ENCODE results near the gene RREB1. TPM values are rescaled to one million over a fixed set of nuclear protein-coding genes. Genes with fewer than 3 reads are reported as not detected.

RREB1 gene
- total RNA-seq, 2 experiments from 2014 or later, result 10.8 to 12.2 TPM

DNA sequence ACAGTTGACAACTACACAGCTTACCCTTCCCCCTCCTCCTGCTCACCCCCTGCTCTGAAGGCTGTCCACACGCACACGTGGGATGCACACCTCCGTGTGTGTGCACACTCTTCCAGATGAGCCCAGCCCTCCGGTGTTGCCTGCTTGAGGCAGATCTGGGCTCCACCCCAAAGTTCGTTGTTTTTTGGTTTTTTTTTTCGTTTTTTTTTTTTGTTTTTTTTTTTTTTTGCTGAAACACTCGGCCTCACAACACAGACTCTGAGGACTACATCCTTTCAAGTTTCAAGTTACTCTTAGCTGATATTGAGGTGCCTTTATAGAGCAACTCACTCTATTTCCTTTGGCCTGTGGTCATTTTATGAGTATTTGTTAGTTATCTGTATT lies 88.2 kb downstream of the RREB1 start:
- H3K4me3 Mint-ChIP-seq, result no peak overlapping the region
- DNase-seq, result peak; percentile 14
- intact Hi-C loops (cut with micrococcal nuclease), result no loop called here

DNA sequence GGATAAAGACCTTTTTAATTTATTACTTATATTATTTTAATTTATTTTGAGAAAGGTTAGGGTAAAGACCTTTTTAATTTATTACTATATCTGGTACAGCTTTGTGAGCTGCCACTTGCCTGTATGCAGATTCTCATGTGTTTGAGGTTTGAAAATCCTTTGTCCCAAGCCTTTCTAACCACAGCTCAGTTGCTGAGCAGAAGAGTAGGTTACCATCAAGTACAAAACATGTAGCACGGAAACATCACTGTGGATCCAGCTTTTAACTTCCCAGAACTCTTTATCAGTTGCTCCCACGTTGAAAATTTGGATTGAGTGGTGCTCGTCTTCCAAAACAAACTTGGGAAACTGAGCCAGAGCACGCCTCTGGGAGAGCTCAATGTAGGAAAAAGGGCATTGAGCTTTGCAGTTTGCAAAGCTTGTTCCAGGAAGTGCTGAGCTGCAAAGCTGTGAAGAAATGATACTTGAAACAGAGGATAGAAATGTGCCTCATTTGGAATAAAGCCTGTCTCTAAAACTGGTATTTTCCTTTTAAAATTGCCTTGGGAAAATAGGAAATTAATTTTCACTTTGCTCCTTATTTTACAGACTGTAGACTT lies 89.0 kb downstream of the RREB1 start:
- Mint-ChIP-seq H3K27ac (no peak overlapping the region), H3K4me1 (ENCODE audit: low read depth) (peaks cover 40% of the 10 kb centered on the region), H3K27me3 (ENCODE audit: low read depth) (no peaks in the 10 kb centered on the region), H3K9me3 (no peaks in the 10 kb centered on the region), H3K4me3 (no peak overlapping the region), H3K36me3 (ENCODE audit: low read depth) (peaks cover 17% of the 10 kb centered on the region)
- intact Hi-C loops (cut with micrococcal nuclease), result no loop called here
- CTCF ChIA-PET, result interaction anchor here (0.6 to 1.1 kb wide), 3 partner anchors 16 to 542 kb away, joined by 3 read pairs; no protein-coding TSS in a partner anchor
- DNase-seq, result no peak

More for the DNA sequence above, 88.2 kb downstream of the RREB1 start:
- H3K27ac Mint-ChIP-seq, result no peak overlapping the region
- peaks cover 23% of the 10 kb centered on the region for H3K36me3 Mint-ChIP-seq (ENCODE audit: low read depth)
- peaks cover 36% of the 10 kb centered on the region for H3K4me1 Mint-ChIP-seq (ENCODE audit: low read depth)
- CTCF ChIA-PET, result interaction anchor here (0.6 to 1.1 kb wide), 3 partner anchors 15 to 542 kb away, joined by 3 read pairs; no protein-coding TSS in a partner anchor
- H3K9me3 Mint-ChIP-seq, result no peaks in the 10 kb centered on the region
- no peaks in the 10 kb centered on the region for H3K27me3 Mint-ChIP-seq (ENCODE audit: low read depth)

DNA sequence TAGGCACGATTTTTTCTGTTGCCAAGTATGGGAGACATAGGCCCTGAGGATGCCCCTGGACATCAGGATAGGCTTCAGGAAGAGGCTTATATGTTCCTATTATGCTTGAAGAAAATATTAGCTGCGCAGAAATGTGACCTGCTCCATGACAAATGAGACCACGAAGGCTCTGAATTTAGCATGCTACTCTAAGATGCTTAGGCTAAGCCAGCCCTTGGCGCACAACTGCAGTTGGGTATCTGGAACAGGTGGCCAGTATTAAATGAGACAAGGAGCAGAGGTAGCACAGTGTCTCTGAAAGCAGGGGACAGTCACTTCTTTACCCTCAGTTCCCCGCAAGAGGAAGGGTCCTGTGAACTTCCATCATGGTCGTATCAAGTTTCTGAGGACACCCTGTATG lies 90.0 kb downstream of the RREB1 start:
- H3K27ac Mint-ChIP-seq, result no peak overlapping the region
- no peak for DNase-seq
- intact Hi-C loops (cut with micrococcal nuclease), result no loop called here
- H3K9me3 Mint-ChIP-seq, result no peaks in the 10 kb centered on the region
- no peak overlapping the region for H3K4me3 Mint-ChIP-seq
- no peaks in the 10 kb centered on the region for H3K27me3 Mint-ChIP-seq (ENCODE audit: low read depth)
- peaks cover 21% of the 10 kb centered on the region for H3K36me3 Mint-ChIP-seq (ENCODE audit: low read depth)
- H3K4me1 Mint-ChIP-seq (ENCODE audit: low read depth), result peaks cover 44% of the 10 kb centered on the region
- CTCF ChIA-PET, result no interaction called here

DNA sequence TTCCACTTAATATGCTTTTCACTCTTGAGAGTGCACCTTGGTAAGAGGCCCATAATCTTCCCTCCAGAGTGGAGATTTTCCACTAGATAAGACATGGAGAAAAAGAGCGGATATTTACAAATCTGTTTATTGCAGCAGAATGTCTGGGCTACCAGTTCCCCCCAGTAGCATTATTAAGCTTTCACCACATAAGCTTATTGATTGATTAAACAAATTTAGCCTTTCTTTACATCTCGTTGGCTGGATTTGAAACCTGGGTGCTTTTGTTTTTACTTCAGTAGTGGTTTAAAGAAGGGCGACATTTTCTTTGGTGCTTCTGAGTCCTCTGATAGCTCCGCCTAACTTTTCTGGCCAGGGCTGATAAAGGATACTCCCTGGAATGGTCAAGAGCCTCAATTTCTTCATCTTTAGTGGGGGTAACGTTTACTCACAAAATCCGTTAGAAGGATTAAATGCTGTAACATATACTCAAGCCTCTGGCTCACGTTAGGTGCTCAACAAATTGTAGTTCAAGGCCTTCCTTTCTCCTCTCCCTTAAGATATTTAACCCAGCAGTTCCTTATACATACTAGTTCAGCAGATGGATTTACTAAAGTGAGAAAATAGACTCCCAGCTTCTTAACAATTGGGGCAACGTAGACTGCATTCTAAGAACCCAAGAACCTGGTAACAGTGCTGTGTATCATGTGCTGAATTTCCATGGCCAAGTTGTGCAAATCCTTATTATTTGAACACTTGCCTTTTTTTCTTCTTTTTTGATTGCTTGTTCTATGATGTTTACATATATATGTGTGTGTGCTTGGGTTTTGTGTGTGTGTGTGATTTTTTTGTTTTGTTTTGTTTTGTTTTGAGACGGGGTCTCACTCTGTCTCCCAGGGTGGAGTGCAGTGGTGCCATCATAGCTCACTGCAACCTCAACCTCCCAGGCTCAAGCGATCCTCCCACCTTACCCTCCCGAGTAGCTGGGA lies 91.4 kb downstream of the RREB1 start:
- H3K4me3 Mint-ChIP-seq, result no peak overlapping the region
- no peaks in the 10 kb centered on the region for H3K27me3 Mint-ChIP-seq (ENCODE audit: low read depth)
- H3K4me1 Mint-ChIP-seq (ENCODE audit: low read depth), result peaks cover 42% of the 10 kb centered on the region
- CTCF ChIA-PET, result interaction anchor here (1.7 kb wide), 1 partner anchor 40 kb away, joined by 5 read pairs; no protein-coding TSS in a partner anchor
- H3K9me3 Mint-ChIP-seq, result no peaks in the 10 kb centered on the region
- H3K36me3 Mint-ChIP-seq (ENCODE audit: low read depth), result peaks cover 20% of the 10 kb centered on the region
- intact Hi-C loops (cut with micrococcal nuclease), result no loop called here
- no peak overlapping the region for H3K27ac Mint-ChIP-seq
- DNase-seq, result no peak

DNA sequence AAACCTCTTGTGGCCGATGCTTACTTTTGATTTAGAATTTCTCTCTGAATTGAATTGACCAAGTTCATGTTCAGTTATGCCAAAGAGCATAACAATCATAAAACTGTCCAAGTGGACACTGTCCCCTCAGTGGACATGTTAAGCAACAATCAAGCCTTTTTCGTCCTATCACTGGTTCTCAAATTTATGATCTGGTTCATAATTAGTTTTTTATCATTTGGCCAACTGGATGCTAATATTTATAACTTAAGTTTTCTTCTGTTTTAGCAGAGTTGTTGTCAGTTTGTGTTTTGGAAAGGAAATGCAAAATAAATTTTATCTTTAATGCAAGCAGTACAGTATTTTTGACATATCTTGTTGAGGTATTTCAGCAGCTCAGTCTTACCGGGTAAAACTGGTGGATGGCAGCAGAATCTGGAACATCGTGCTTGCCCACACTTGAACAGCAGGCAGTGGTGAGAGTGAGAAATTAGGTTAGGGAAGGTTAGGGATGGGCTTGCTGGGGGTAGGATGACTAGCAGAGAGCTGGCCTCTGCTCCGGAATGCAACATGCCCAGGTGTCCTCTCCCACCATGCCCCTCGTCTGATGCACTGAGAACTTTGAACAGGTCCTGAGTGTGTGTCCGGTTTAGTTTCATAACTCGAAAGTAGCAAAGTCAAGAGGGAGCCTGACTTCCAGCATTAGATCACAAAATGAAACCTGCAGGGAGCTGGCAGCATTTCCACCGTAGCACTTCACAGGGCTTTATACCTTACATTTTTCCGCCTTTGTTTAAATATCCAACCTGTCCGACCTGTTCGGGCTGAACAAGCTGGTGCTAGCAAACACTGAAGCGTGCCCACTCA lies 93.1 kb downstream of the RREB1 start:
- intact Hi-C loops (cut with micrococcal nuclease), result no loop called here
- H3K27me3 Mint-ChIP-seq (ENCODE audit: low read depth), result no peaks in the 10 kb centered on the region
- CTCF ChIA-PET, result no interaction called here
- no peaks in the 10 kb centered on the region for H3K9me3 Mint-ChIP-seq
- DNase-seq, result no peak
- peaks cover 27% of the 10 kb centered on the region for H3K4me1 Mint-ChIP-seq (ENCODE audit: low read depth)
- H3K4me3 Mint-ChIP-seq, result no peak overlapping the region
- H3K36me3 Mint-ChIP-seq (ENCODE audit: low read depth), result peaks cover 16% of the 10 kb centered on the region
- H3K27ac Mint-ChIP-seq, result no peak overlapping the region

DNA sequence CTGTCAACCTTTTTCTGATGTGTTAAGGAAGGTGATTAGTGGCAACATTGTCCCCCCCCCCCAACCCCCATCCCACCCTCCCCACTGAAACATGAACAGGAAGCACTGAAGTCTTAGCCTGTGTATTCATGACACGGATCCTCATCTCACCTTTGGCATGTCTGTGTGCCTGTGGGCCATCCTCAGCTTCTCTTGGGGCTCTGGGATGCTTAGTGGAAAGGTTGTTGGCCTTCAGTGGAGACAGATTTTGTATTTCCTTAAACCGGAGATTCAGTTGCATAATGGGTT lies 93.6 kb downstream of the RREB1 start:
- Mint-ChIP-seq H3K4me1 (ENCODE audit: low read depth) (peaks cover 23% of the 10 kb centered on the region), H3K27me3 (ENCODE audit: low read depth) (no peaks in the 10 kb centered on the region), H3K27ac (no peak overlapping the region), H3K36me3 (ENCODE audit: low read depth) (peaks cover 16% of the 10 kb centered on the region), H3K4me3 (no peak overlapping the region), H3K9me3 (no peaks in the 10 kb centered on the region)
- intact Hi-C loops (cut with micrococcal nuclease), result no loop called here
- CTCF ChIA-PET, result no interaction called here
- DNase-seq, result no peak

DNA sequence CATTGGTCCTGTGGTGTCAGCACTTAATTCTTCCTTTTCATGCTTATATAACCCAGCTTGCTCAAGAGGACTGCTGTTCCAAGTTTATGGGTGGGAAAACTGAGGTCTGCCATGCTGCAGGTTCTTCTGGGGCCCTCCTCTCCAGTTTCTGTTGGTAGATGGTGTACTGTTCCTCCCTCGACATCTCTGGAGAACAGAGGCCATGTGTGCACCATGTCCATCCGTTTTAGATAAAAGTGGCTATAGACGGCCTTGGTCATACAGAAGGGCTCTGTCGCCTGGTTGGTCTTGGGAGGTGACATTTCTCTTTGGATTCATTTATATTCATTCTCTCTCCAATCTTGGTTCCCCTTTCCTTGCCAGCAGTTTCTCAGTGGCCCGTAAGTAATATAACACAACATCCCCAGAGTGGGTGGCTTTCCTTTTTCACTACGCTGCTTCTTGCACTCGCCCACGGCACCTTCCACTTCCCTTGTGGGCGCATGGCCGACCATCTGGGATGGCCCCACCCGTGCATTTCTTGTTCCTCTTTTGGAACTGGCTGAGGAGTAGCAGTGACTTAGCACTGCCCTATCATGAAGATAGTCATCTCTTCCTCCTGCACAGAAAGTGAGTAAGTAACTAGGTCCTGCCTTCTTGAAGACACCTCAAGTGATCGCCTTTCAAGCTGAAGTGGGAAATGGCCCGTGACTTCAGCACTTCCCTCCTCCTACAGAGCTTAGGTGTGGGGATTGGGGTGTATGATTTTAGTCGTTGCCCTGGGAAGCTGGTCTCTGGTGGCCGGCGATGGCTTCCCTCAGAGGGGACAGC lies 94.2 kb downstream of the RREB1 start:
- CTCF ChIA-PET, result interaction anchor here (0.5 kb wide), 1 partner anchor 171 kb away, joined by 5 read pairs; no protein-coding TSS in a partner anchor
- Mint-ChIP-seq H3K27me3 (ENCODE audit: low read depth) (no peaks in the 10 kb centered on the region), H3K4me3 (no peak overlapping the region), H3K36me3 (ENCODE audit: low read depth) (peaks cover 19% of the 10 kb centered on the region), H3K9me3 (no peaks in the 10 kb centered on the region), H3K4me1 (ENCODE audit: low read depth) (peaks cover 20% of the 10 kb centered on the region), H3K27ac (no peak overlapping the region)
- intact Hi-C loops (cut with micrococcal nuclease), result no loop called here
- DNase-seq, result peak; percentile 34

DNA sequence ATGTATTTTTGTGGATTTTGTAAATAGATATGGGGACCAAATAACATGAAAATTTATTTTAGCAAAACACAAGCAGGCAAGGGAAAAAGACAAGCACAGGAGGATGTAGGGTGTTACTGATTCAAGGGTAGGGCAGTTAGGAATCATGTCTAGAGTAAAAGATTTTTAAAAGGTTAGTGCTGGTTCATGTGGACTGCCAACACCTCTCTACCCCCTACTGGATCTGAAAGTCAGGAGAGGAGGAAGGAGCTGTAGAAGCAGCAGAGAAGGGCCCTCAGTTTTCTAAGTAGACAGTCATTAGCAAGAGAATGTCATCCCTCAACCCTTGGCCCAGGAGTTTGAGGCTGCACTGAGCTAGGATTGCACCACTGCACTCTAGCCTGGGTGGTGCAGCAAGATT lies 95.2 kb downstream of the RREB1 start:
- no peak for DNase-seq
- H3K4me1 Mint-ChIP-seq (ENCODE audit: low read depth), result peaks cover 13% of the 10 kb centered on the region
- peaks cover 16% of the 10 kb centered on the region for H3K36me3 Mint-ChIP-seq (ENCODE audit: low read depth)
- no peaks in the 10 kb centered on the region for H3K9me3 Mint-ChIP-seq
- no peak overlapping the region for H3K27ac Mint-ChIP-seq
- intact Hi-C loops (cut with micrococcal nuclease), result no loop called here
- CTCF ChIA-PET, result interaction anchor here (0.5 to 0.6 kb wide), 2 partner anchors 97 to 203 kb away, joined by 3 to 5 read pairs; no protein-coding TSS in a partner anchor
- no peak overlapping the region for H3K4me3 Mint-ChIP-seq
- no peaks in the 10 kb centered on the region for H3K27me3 Mint-ChIP-seq (ENCODE audit: low read depth)

DNA sequence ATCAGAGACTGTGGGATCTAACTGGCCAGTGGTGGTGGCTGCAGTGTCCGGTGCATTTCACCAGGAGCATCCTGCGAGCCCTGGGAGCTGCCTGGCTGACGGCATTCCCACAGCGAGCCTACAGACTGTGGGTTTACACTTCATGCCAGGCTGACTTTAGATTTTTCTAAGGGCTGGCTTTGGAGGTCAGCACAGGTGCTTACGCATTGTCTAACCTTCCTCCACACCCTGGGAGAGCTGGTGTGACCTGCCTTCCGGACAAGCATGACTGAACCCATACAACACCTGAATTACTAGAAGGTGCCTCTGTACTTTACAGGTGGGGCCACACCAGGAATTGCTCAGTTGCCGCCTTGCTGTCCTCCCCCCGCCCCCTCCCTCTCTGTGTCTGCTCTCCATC lies 96.2 kb downstream of the RREB1 start:
- H3K27me3 Mint-ChIP-seq (ENCODE audit: low read depth), result no peaks in the 10 kb centered on the region
- H3K9me3 Mint-ChIP-seq, result no peaks in the 10 kb centered on the region
- no peak overlapping the region for H3K27ac Mint-ChIP-seq
- CTCF ChIA-PET, result no interaction called here
- peaks cover 16% of the 10 kb centered on the region for H3K36me3 Mint-ChIP-seq (ENCODE audit: low read depth)
- intact Hi-C loops (cut with micrococcal nuclease), result no loop called here
- no peak overlapping the region for H3K4me3 Mint-ChIP-seq
- no peak for DNase-seq
- H3K4me1 Mint-ChIP-seq (ENCODE audit: low read depth), result peaks cover 13% of the 10 kb centered on the region

DNA sequence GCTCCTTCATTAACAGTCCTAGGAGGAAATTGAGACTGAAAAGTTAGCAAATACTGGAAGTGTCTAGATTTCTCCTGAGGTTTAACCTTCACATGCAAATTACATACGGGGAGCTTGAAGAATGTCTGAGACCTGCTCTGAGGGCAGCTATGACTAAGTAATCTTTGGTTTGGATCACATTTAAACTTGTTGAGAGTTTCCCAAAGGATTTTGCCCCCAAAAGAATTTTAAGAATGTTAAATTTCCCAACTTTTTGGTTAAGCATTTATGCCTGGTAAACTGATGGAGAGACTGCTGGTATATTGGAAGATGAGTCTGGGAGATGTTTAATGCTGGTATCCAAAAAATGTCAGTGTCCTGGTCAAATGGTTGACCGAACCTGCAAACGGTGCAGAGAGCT lies 97.0 kb downstream of the RREB1 start:
- H3K9me3 Mint-ChIP-seq, result no peaks in the 10 kb centered on the region
- no peak for DNase-seq
- no peak overlapping the region for H3K27ac Mint-ChIP-seq
- peaks cover 16% of the 10 kb centered on the region for H3K36me3 Mint-ChIP-seq (ENCODE audit: low read depth)
- CTCF ChIA-PET, result no interaction called here
- H3K4me1 Mint-ChIP-seq (ENCODE audit: low read depth), result peaks cover 11% of the 10 kb centered on the region
- intact Hi-C loops (cut with micrococcal nuclease), result no loop called here
- H3K4me3 Mint-ChIP-seq, result no peak overlapping the region
- no peaks in the 10 kb centered on the region for H3K27me3 Mint-ChIP-seq (ENCODE audit: low read depth)

DNA sequence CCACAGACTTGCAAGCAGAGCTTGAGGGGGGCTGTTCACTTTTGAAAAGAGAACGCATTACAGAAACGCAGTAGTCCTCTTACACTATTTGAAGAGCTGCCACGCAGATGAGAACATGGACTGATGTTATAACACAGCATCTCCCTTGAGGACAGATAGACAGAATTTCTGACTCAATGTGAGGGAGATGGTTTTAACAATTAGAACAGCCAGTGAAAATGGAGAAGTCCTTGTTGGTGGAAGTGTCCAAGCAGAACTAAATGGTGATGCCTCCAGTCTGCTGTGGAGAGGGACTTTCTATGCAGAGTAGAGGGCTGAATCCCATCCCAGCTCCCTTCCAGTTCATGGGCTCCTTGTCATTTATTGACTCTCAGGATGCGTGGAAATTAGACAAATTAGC lies 100.0 kb downstream of the RREB1 start:
- Mint-ChIP-seq H3K4me1 (ENCODE audit: low read depth) (no peaks in the 10 kb centered on the region), H3K27me3 (ENCODE audit: low read depth) (no peaks in the 10 kb centered on the region), H3K36me3 (ENCODE audit: low read depth) (peaks cover 21% of the 10 kb centered on the region), H3K27ac (no peak overlapping the region), H3K9me3 (no peaks in the 10 kb centered on the region), H3K4me3 (no peak overlapping the region)
- CTCF ChIA-PET, result no interaction called here
- DNase-seq, result no peak
- intact Hi-C loops (cut with micrococcal nuclease), result no loop called here

DNA sequence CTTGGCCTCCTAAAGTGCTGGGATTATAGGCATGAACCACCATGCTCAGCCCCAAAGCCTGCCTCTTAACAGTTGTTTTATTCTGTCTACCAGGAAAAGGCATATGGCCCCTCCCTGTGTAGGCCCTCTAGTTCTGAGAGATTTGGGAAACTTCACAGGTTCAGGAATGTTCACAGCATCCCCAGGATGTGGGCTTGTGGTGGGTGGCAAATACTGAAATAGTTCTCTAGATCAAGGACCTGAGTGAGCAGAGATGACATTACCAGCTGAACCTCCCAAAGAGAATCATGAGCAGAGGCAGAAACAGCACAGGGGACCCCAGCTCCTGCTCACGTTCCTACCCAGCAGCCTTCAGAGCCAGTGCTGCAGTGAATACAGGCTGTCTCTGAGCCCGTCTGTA lies 105.7 kb downstream of the RREB1 start:
- H3K4me3 Mint-ChIP-seq, result no peak overlapping the region
- peaks cover 22% of the 10 kb centered on the region for H3K36me3 Mint-ChIP-seq (ENCODE audit: low read depth)
- CTCF ChIA-PET, result no interaction called here
- H3K4me1 Mint-ChIP-seq (ENCODE audit: low read depth), result no peaks in the 10 kb centered on the region
- no peak for DNase-seq
- no peaks in the 10 kb centered on the region for H3K9me3 Mint-ChIP-seq
- no peak overlapping the region for H3K27ac Mint-ChIP-seq
- no peaks in the 10 kb centered on the region for H3K27me3 Mint-ChIP-seq (ENCODE audit: low read depth)
- intact Hi-C loops (cut with micrococcal nuclease), result no loop called here

Data from activated naive CD4-positive, alpha-beta T cell treated with anti-CD3 and anti-CD28 coated beads for 36 hours (primary cell).